Measurements from ENCODE around the gene PSMB5. TPM values are rescaled to one million over a fixed set of nuclear protein-coding genes. Genes with fewer than 3 reads are reported as not detected.

PSMB5 gene
- total and polyA plus RNA-seq, 9 of the 15 experiments (the other 6 are each of a cell fraction or from before 2014, with no cell fraction given) = 198 to 1,870 (median 269) TPM

DNA sequence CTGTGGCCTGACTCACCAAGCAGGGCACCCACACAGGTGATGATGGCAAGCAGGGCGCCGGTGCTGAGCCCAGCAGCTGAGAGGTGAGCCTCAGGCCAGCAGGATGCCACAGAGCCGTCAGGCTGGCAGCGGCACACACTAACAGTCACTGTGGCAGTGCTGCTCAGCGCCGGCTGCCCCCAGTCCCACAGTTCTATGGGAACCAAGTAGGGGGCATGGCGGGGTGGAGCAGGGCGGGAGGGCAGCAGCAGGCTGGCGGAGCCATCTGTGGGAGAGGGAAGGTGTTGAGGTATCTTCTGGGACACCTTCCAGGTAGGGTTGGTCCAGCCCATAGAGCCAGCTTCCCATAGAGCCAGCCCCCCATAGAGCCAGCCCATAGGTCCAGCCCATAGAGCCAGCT lies 14.3 kb upstream of the PSMB5 start:
- Histone ChIP-seq H3K36me3 (ENCODE audit: control insufficient read depth, insufficient read depth, low read length) (peaks cover 5% of the 10 kb centered on the region; the same call in 1 of the 3 replicates), H4K20me1 (replicated peaks; ENCODE audit: control insufficient read depth, insufficient read depth, low read length) (no peaks in the 10 kb centered on the region), H3K9me1 (ENCODE audit: control insufficient read depth, insufficient read depth, low read length) (no peaks in the 10 kb centered on the region), H3K4me1 (replicated peaks in 1 of 2; ENCODE audit: control insufficient read depth in 2 of 2, insufficient read depth in 2 of 2, low read length in 2 of 2) (peaks cover 15 to 34% of the 10 kb centered on the region in 2 experiments), H3K79me2 (ENCODE audit: control insufficient read depth, insufficient read depth, low read length) (no peaks in the 10 kb centered on the region), H2AFZ (ENCODE audit: low read depth, low read length) (no peak overlapping the region), H3K27ac (ENCODE audit: extremely low read depth, low read depth, low read length) (no peak overlapping the region), H3K4me2 (ENCODE audit: insufficient read depth, low read length) (no peak overlapping the region), H3K9ac (ENCODE audit: insufficient read depth in 1 of 2, low read depth in 2 of 2, low read length in 2 of 2) (no peak overlapping the region), H3K4me3 (no peak overlapping the region), H3K9me3 (replicated peaks; ENCODE audit: control insufficient read depth, insufficient read depth, low read depth, low read length) (no peaks in the 10 kb centered on the region), H3K27me3 (ENCODE audit: control insufficient read depth in 2 of 2, insufficient read depth in 2 of 2, low read length in 2 of 2) (no peaks in the 10 kb centered on the region)
- in situ Hi-C loops (cut with MboI) = no loop called here
- ChIA-PET CTCF (ENCODE audit: low intra/inter-chr PET ratio) (interaction anchor here (0.6 kb wide), 1 partner anchor 59 kb away, joined by 3 read pairs; no protein-coding TSS in a partner anchor), POLR2A (interaction anchor here (0.6 to 1.0 kb wide), 2 partner anchors 42 to 167 kb away, joined by 3 to 6 read pairs; no protein-coding TSS in a partner anchor)
- TF ChIP-seq SPI1 (IDR thresholded peaks at IDR 0.05; ENCODE audit: borderline replicate concordance, low read depth, low read length) (no peak), ERF (CRISPR knock-in tag; IDR thresholded peaks at IDR 0.05) (no peak), ELK3 (CRISPR knock-in tag; IDR thresholded peaks at IDR 0.05) (no peak), PPARD (CRISPR knock-in tag; IDR thresholded peaks at IDR 0.05) (no peak), TCF15 (CRISPR knock-in tag; IDR thresholded peaks at IDR 0.05) (no peak)
- TF ChIP-seq, protein P1, sequence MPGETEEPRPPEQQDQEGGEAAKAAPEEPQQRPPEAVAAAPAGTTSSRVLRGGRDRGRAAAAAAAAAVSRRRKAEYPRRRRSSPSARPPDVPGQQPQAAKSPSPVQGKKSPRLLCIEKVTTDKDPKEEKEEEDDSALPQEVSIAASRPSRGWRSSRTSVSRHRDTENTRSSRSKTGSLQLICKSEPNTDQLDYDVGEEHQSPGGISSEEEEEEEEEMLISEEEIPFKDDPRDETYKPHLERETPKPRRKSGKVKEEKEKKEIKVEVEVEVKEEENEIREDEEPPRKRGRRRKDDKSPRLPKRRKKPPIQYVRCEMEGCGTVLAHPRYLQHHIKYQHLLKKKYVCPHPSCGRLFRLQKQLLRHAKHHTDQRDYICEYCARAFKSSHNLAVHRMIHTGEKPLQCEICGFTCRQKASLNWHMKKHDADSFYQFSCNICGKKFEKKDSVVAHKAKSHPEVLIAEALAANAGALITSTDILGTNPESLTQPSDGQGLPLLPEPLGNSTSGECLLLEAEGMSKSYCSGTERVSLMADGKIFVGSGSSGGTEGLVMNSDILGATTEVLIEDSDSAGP (CRISPR knock-in tag; IDR thresholded peaks at IDR 0.05) = no peak
- TF ChIP-seq, protein P2, sequence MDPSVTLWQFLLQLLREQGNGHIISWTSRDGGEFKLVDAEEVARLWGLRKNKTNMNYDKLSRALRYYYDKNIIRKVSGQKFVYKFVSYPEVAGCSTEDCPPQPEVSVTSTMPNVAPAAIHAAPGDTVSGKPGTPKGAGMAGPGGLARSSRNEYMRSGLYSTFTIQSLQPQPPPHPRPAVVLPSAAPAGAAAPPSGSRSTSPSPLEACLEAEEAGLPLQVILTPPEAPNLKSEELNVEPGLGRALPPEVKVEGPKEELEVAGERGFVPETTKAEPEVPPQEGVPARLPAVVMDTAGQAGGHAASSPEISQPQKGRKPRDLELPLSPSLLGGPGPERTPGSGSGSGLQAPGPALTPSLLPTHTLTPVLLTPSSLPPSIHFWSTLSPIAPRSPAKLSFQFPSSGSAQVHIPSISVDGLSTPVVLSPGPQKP (CRISPR knock-in tag; IDR thresholded peaks at IDR 0.05) = no peak
- TF ChIP-seq, protein P3, sequence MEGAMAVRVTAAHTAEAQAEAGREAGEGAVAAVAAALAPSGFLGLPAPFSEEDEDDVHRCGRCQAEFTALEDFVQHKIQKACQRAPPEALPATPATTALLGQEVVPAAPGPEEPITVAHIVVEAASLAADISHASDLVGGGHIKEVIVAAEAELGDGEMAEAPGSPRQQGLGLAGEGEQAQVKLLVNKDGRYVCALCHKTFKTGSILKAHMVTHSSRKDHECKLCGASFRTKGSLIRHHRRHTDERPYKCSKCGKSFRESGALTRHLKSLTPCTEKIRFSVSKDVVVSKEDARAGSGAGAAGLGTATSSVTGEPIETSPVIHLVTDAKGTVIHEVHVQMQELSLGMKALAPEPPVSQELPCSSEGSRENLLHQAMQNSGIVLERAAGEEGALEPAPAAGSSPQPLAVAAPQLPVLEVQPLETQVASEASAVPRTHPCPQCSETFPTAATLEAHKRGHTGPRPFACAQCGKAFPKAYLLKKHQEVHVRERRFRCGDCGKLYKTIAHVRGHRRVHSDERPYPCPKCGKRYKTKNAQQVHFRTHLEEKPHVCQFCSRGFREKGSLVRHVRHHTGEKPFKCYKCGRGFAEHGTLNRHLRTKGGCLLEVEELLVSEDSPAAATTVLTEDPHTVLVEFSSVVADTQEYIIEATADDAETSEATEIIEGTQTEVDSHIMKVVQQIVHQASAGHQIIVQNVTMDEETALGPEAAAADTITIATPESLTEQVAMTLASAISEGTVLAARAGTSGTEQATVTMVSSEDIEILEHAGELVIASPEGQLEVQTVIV (CRISPR knock-in tag; IDR thresholded peaks at IDR 0.05; ENCODE audit: borderline replicate concordance) = no peak
- TF ChIP-seq, protein P4, sequence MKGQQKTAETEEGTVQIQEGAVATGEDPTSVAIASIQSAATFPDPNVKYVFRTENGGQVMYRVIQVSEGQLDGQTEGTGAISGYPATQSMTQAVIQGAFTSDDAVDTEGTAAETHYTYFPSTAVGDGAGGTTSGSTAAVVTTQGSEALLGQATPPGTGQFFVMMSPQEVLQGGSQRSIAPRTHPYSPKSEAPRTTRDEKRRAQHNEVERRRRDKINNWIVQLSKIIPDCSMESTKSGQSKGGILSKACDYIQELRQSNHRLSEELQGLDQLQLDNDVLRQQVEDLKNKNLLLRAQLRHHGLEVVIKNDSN (CRISPR knock-in tag; IDR thresholded peaks at IDR 0.05) = no peak
- WGBS (ENCODE audit: insufficient coverage, low coverage, missing lambda C conversion rate) = 88% methylated on average over 2 of the region's 9 CpGs
- intact Hi-C loops (cut with micrococcal nuclease) = no loop called here
- BruUV-seq (replicated peaks) = no TSS peak
- DNase-seq (ENCODE audit: extremely low read depth in 1 of 4, low spot score in 3 of 4) (no peak), FAIRE-seq (no peak), ATAC-seq (no peak)
